Upper lobe of left lung (tissue), 6 donors: Measurements from ENCODE around the gene CNTNAP2. TPM values are rescaled to one million over a fixed set of nuclear protein-coding genes. Genes with fewer than 3 reads are reported as not detected.

Experiments
- ATAC-seq, 2 donors: fragments of 200-7000 bp; cut with Tn5 transposase; one replicate each; pipeline ENCODE4 v1.9.1; 2022; ENCODE audit warnings: mild to moderate bottlenecking in 2 of 2, moderate library complexity in 2 of 2; ENCODE audit not compliant: low FRiP score in 2 of 2
- DNase-seq, 2 donors: peaks; one replicate each; pipeline ENCODE4 v3.0.0-alpha.2; 2019 to 2020
- H3K27ac ChIP-seq, 4 donors: fragments of 200-600 bp; sonication (generic); one replicate each; pipeline ENCODE4 v1.5.1; 2016 to 2019
- H3K27me3 ChIP-seq, 4 donors: fragments of 200-600 bp; sonication (generic); one replicate each; pipeline ENCODE4 v1.5.1; 2017 to 2019
- H3K36me3 ChIP-seq, 4 donors: fragments of 200-600 bp; sonication (generic); one replicate each; pipeline ENCODE4 v1.5.1; 2016 to 2019
- H3K4me1 ChIP-seq, 4 donors: fragments of 200-600 bp; sonication (generic); one replicate each; pipeline ENCODE4 v1.5.1; 2018 to 2019
- H3K4me3 ChIP-seq, 4 donors: fragments of 200-600 bp; sonication (generic); one replicate each; pipeline ENCODE4 v1.5.1; 2017 to 2019; ENCODE audit warnings: mild to moderate bottlenecking in 2 of 4, moderate library complexity in 1 of 4
- H3K9me3 ChIP-seq, 4 donors: fragments of 200-600 bp; sonication (generic); one replicate each; pipeline ENCODE4 v1.5.1; 2018 to 2019
- CTCF ChIP-seq, 6 experiments: fragments of 450-650 bp in 4 of 6; fragments of 200-600 bp in 2 of 6; sonication (generic) in 2 of 6; IDR thresholded peaks; one replicate each; pipeline ENCODE4 v1.5.1; 2016 to 2019; ENCODE audit warnings: antibody characterized with exemption in 6 of 6
- EP300 ChIP-seq, 4 donors: sonication (generic); formaldehyde crosslinking; IDR thresholded peaks; one replicate each; pipeline ENCODE4 v1.5.1; 2017; ENCODE audit warnings: antibody characterized with exemption in 4 of 4, control low read depth in 2 of 4
- POLR2A ChIP-seq, 4 donors: fragments of 450-650 bp; IDR thresholded peaks; one replicate each; pipeline ENCODE4 v1.5.1; 2016 to 2017; ENCODE audit warnings: antibody characterized with exemption in 4 of 4, mild to moderate bottlenecking in 2 of 4
- POLR2AphosphoS5 ChIP-seq, 2 donors: sonication (generic); formaldehyde crosslinking; IDR thresholded peaks; one replicate each; pipeline ENCODE4 v1.5.1; 2017; ENCODE audit warnings: antibody characterized with exemption in 2 of 2
- WGBS, 2 donors: methylation state at CpG; one replicate each; pipeline ENCODE4 v1.1.5; 2017 to 2018; 5-methylcytosine and 5-hydroxymethylcytosine counted together
- total RNA-seq, 6 donors: library from RNA; depleted of rRNA in 4 of 6; stranded (reverse); fragments of >200 nt in 4 of 6; gene quantifications; one replicate each; pipeline versions ENCODE4 v1.1.0 to v1.2.1, GENCODE V29; 2016 to 2021
- donor health status: DM: no; HTN: no; CAD: no; lungs with moderate emphysema.
- donor health status: DM: no; HTN: yes; CAD: no; lungs with severe emphysema.

CNTNAP2 gene
- total RNA-seq, 6 donors from 2014 or later, result 0.06 to 1.0 (median 0.37) TPM

DNA sequence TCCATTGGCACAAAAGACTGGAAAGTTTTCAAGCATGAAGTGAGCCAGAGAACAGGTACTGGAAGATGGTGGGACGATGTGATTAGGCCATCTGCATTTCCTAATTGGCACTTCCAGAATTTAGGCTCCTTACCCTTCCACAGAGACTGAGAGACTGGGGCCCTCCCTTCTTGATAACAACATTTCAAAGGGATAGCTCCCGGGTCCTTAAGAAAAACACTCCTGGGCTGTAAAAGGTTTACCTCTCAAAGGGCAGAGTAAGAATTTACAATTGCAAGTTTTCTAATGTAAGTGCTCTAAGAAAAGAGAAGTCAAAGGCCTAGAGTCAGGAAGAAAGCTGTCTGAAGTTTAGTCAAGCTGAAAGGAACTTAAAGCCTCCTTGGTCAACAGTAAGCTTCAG, 1914.4 kb downstream of the CNTNAP2 start:
- TF ChIP-seq POLR2A (IDR thresholded peaks at IDR 0.05) (no peak), EP300 (IDR thresholded peaks at IDR 0.05) (no peak), CTCF (IDR thresholded peaks at IDR 0.05) (no peak), POLR2AphosphoS5 (IDR thresholded peaks at IDR 0.05) (no peak)
- H3K4me1 ChIP-seq, result no peaks in the 10 kb centered on the region
- H3K4me3 ChIP-seq, result no peak overlapping the region

GRCh38 chr7:148031811-148032210, 1915.2 kb downstream of the CNTNAP2 start:
- Histone ChIP-seq H3K4me3 (no peak overlapping the region), H3K4me1 (no peaks in the 10 kb centered on the region), H3K36me3 (no peaks in the 10 kb centered on the region), H3K27me3 (no peaks in the 10 kb centered on the region), H3K27ac (no peak overlapping the region), H3K9me3 (no peaks in the 10 kb centered on the region)
- TF ChIP-seq POLR2A (IDR thresholded peaks at IDR 0.05), result no peak
- TF ChIP-seq POLR2AphosphoS5 (IDR thresholded peaks at IDR 0.05), result no peak
- TF ChIP-seq EP300 (IDR thresholded peaks at IDR 0.05), result no peak
- TF ChIP-seq CTCF (IDR thresholded peaks at IDR 0.05), result no peak
- no peak for ATAC-seq
- no peak for DNase-seq
- 69 to 74% methylated on average over 8 of the region's 8 CpGs for WGBS, 2 donors

More for the DNA sequence above, 1914.4 kb downstream of the CNTNAP2 start:
- Histone ChIP-seq H3K27ac (no peak overlapping the region), H3K36me3 (no peaks in the 10 kb centered on the region), H3K9me3 (no peaks in the 10 kb centered on the region), H3K27me3 (no peaks in the 10 kb centered on the region)
- DNase-seq (no peak), ATAC-seq (no peak)
- WGBS, 2 donors, result 35 to 43% methylated on average over 2 of the region's 2 CpGs

DNA sequence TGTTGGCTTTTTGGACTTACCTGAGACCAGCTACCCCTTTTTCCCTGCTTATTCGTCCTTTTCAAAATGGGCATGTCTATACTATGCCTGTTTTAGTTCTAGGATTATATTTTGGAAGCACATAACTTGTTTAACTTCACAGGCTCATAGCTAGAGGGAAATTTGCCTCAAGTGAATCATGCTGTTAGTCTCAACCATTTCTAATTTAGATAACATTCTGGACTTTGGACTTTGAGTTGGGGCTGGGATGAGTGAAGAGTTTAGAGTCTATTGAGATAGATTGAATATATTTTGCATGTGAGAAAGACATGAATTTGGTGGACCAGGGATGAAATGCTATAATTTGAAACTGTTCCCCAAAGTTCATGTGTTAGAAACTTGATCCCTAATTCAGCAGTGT, 1919.3 kb downstream of the CNTNAP2 start:
- H3K9me3 ChIP-seq, result no peaks in the 10 kb centered on the region
- no peaks in the 10 kb centered on the region for H3K36me3 ChIP-seq
- WGBS, 2 donors, result 57 to 61% methylated on average over 1 of the region's 1 CpG
- no peaks in the 10 kb centered on the region for H3K27me3 ChIP-seq
- no peak for ATAC-seq
- no peak overlapping the region for H3K27ac ChIP-seq
- TF ChIP-seq CTCF (IDR thresholded peaks at IDR 0.05) (no peak), EP300 (IDR thresholded peaks at IDR 0.05) (no peak), POLR2AphosphoS5 (IDR thresholded peaks at IDR 0.05) (no peak), POLR2A (IDR thresholded peaks at IDR 0.05) (no peak)
- no peak overlapping the region for H3K4me3 ChIP-seq
- DNase-seq, result no peak
- no peaks in the 10 kb centered on the region for H3K4me1 ChIP-seq

GRCh38 chr7:148037044-148037443, 1920.4 kb downstream of the CNTNAP2 start:
- Histone ChIP-seq H3K4me1 (no peaks in the 10 kb centered on the region), H3K27ac (no peak overlapping the region), H3K4me3 (no peak overlapping the region), H3K36me3 (no peaks in the 10 kb centered on the region), H3K27me3 (no peaks in the 10 kb centered on the region), H3K9me3 (no peaks in the 10 kb centered on the region)
- TF ChIP-seq POLR2A (IDR thresholded peaks at IDR 0.05) (no peak), POLR2AphosphoS5 (IDR thresholded peaks at IDR 0.05) (no peak), CTCF (IDR thresholded peaks at IDR 0.05) (no peak), EP300 (IDR thresholded peaks at IDR 0.05) (no peak)
- ATAC-seq, result no peak
- no peak for DNase-seq
- WGBS, 2 donors, result 77 to 89% methylated on average over 2 of the region's 2 CpGs

DNA sequence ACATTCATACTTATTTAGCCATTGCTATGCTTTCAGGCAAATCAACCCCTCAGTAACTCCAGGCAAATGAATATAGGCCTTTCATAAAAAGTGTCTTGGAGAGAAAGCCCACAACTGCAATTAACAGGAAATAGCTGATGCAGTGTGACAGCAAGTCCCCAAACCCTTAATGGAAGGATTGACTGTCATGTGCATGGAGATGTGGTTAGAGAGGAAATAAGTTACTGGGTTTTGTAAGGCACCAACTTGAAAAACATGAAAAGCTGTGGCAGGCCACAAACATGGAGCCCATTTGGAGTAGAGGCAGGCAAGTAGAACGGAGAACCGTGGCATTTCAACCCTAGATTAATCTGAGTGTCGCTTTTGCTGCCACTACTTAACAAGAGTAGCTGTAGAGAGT, 1924.6 kb downstream of the CNTNAP2 start:
- Histone ChIP-seq H3K4me3 (no peak overlapping the region), H3K36me3 (no peaks in the 10 kb centered on the region), H3K27me3 (no peaks in the 10 kb centered on the region), H3K9me3 (no peaks in the 10 kb centered on the region), H3K27ac (no peak overlapping the region), H3K4me1 (no peaks in the 10 kb centered on the region)
- TF ChIP-seq EP300 (IDR thresholded peaks at IDR 0.05), result no peak
- TF ChIP-seq POLR2A (IDR thresholded peaks at IDR 0.05), result no peak
- no peak for TF ChIP-seq POLR2AphosphoS5 (IDR thresholded peaks at IDR 0.05)
- TF ChIP-seq CTCF (IDR thresholded peaks at IDR 0.05), result no peak
- no peak for DNase-seq
- 81 to 82% methylated on average over 3 of the region's 3 CpGs for WGBS, 2 donors
- no peak for ATAC-seq
